GM18499 (cell line): Measurements from ENCODE around the gene MEN1.
"Not testable (repeated sequence)": the region's sequence is repeated elsewhere in the genome, so short reads cannot be mapped to it uniquely, and the experiment has no call there.

ENCODE experiments used
- ATAC-seq: cut with Tn5 transposase; IDR thresholded peaks from one replicate; pipeline ENCODE4 v1.9.1; 2021; ENCODE audit warnings: moderate number of reproducible peaks; ENCODE audit not compliant: insufficient read depth, unreplicated experiment

The MEN1 gene

GRCh38 chr11:64834031-64834722, 23.8 kb upstream of the MEN1 start:
- ATAC-seq: no peak

GRCh38 chr11:64833509-64833908, 23.2 kb upstream of the MEN1 start:
- ATAC-seq: no peak

- ATAC-seq: no peak
These were observed 22.8 kb upstream of the MEN1 start for GRCh38 chr11:64833198-64833502.

- ATAC-seq: no peak
These were observed 22.3 kb upstream of the MEN1 start for GRCh38 chr11:64832467-64833197.

GRCh38 chr11:64831411-64831891, 21.1 kb upstream of the MEN1 start:
- ATAC-seq: no peak

- ATAC-seq: no peak
These were observed 19.3 kb upstream of the MEN1 start for GRCh38 chr11:64829536-64830251.

GRCh38 chr11:64827451-64827839, 17.1 kb upstream of the MEN1 start:
- ATAC-seq: no peak

GRCh38 chr11:64826578-64827450, 16.5 kb upstream of the MEN1 start:
- no peak for ATAC-seq

GRCh38 chr11:64826062-64826461, 15.7 kb upstream of the MEN1 start:
- ATAC-seq: no peak

GRCh38 chr11:64823568-64824119, 13.3 kb upstream of the MEN1 start:
- ATAC-seq: no peak

GRCh38 chr11:64817476-64817875, 7.1 kb upstream of the MEN1 start:
- ATAC-seq: no peak

GRCh38 chr11:64815433-64815832, 5.1 kb upstream of the MEN1 start:
- ATAC-seq: not testable (repeated sequence)

- ATAC-seq: peak; percentile 51
These were observed 4.4 kb upstream of the MEN1 start for GRCh38 chr11:64814712-64815187.

- ATAC-seq: no peak
These were observed 3.5 kb upstream of the MEN1 start for GRCh38 chr11:64813826-64814225.

- no peak for ATAC-seq
These were observed 531 bp upstream of the MEN1 start for GRCh38 chr11:64810891-64811272.

GRCh38 chr11:64809781-64810241, 540 bp downstream of the MEN1 start:
- ATAC-seq: no peak

- no peak for ATAC-seq
These were observed 4.9 kb downstream of the MEN1 start for GRCh38 chr11:64805481-64805880.

- ATAC-seq: no peak
These were observed 5.8 kb downstream of the MEN1 start for GRCh38 chr11:64804346-64805210.

- ATAC-seq: no peak
These were observed 6.5 kb downstream of the MEN1 start for GRCh38 chr11:64803846-64804345.
